ENCODE measurements around the gene PROSER2.

GRCh38 chr10:11810973-11811372 lies 12.2 kb upstream of the PROSER2 start:
- no peak for TF ChIP-seq POLR2A (IDR thresholded peaks at IDR 0.05; ENCODE audit: low read depth, low read length)
- TF ChIP-seq POLR2AphosphoS5 (IDR thresholded peaks at IDR 0.05; ENCODE audit: low read depth, low read length): no peak
- no peak for TF ChIP-seq TAF1 (IDR thresholded peaks at IDR 0.05; ENCODE audit: borderline replicate concordance, low read depth, low read length)
